ENCODE measurements around the gene ODAD3. TPM values are rescaled to one million over a fixed set of nuclear protein-coding genes. Genes with fewer than 3 reads are reported as not detected.

ODAD3 gene
- total and polyA plus RNA-seq, 10 of the 15 experiments (the other 5 are each of a cell fraction or from before 2014, with no cell fraction given) = 0.11 to 0.39 (median 0.28) TPM; not detected in 7

DNA sequence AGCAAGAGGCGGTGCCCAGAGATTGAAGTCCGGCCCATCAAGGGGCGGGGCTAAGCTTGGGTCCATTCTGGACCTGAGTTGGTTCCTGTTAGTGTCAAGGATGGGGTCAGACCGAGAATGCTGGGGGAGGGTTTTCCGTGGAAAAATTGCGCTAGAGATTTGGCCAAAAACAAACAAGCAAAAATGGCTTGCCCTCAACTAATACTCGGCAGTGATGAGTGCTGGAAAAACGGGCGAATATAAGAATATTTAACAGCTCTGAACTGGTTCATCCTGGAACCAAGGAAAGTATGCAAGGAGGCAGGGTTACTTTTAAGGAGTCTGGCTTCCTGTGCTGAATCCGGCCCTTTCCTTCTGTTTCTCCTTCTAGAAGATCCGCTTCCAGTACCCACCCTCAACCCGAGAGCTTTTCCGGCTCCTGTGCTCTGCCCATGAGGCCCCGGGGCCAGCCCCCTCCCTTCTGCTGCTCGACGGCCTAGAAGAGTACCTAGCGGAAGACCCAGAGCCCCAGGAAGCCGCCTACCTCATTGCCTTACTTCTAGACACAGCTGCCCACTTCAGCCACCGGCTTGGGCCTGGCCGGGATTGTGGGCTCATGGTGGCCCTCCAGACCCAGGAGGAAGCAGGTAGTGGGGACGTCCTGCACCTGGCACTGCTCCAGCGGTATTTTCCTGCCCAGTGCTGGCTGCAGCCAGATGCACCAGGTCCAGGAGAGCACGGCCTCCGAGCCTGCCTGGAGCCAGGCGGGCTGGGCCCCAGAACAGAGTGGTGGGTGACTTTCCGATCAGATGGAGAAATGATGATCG lies 59.6 kb downstream of the ODAD3 start (continued):
- TF ChIP-seq, protein P1, sequence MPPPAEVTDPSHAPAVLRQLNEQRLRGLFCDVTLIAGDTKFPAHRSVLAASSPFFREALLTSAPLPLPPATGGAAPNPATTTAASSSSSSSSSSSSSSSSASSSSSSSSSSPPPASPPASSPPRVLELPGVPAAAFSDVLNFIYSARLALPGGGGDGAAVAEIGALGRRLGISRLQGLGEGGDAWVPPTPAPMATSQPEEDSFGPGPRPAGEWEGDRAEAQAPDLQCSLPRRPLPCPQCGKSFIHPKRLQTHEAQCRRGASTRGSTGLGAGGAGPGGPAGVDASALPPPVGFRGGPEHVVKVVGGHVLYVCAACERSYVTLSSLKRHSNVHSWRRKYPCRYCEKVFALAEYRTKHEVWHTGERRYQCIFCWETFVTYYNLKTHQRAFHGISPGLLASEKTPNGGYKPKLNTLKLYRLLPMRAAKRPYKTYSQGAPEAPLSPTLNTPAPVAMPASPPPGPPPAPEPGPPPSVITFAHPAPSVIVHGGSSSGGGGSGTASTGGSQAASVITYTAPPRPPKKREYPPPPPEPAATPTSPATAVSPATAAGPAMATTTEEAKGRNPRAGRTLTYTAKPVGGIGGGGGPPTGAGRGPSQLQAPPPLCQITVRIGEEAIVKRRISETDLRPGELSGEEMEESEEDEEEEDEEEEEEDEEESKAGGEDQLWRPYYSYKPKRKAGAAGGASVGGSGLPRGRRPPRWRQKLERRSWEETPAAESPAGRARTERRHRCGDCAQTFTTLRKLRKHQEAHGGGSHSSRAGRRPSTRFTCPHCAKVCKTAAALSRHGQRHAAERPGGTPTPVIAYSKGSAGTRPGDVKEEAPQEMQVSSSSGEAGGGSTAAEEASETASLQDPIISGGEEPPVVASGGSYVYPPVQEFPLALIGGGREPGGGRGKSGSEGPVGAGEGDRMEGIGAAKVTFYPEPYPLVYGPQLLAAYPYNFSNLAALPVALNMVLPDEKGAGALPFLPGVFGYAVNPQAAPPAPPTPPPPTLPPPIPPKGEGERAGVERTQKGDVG (CRISPR knock-in tag; IDR thresholded peaks at IDR 0.05) = no peak
- TF ChIP-seq, protein P2, sequence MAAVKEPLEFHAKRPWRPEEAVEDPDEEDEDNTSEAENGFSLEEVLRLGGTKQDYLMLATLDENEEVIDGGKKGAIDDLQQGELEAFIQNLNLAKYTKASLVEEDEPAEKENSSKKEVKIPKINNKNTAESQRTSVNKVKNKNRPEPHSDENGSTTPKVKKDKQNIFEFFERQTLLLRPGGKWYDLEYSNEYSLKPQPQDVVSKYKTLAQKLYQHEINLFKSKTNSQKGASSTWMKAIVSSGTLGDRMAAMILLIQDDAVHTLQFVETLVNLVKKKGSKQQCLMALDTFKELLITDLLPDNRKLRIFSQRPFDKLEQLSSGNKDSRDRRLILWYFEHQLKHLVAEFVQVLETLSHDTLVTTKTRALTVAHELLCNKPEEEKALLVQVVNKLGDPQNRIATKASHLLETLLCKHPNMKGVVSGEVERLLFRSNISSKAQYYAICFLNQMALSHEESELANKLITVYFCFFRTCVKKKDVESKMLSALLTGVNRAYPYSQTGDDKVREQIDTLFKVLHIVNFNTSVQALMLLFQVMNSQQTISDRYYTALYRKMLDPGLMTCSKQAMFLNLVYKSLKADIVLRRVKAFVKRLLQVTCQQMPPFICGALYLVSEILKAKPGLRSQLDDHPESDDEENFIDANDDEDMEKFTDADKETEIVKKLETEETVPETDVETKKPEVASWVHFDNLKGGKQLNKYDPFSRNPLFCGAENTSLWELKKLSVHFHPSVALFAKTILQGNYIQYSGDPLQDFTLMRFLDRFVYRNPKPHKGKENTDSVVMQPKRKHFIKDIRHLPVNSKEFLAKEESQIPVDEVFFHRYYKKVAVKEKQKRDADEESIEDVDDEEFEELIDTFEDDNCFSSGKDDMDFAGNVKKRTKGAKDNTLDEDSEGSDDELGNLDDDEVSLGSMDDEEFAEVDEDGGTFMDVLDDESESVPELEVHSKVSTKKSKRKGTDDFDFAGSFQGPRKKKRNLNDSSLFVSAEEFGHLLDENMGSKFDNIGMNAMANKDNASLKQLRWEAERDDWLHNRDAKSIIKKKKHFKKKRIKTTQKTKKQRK (IDR thresholded peaks at IDR 0.05; ENCODE audit: low read depth, low read length) = no peak
- TF ChIP-seq HDAC6 (IDR thresholded peaks at IDR 0.05; ENCODE audit: unreplicated experiment) = no peak
- no peak for TF ChIP-seq SMARCA5 (IDR thresholded peaks at IDR 0.05)
- no peak for TF ChIP-seq RELA (IDR thresholded peaks at IDR 0.05; ENCODE audit: borderline replicate concordance, partially characterized antibody)
- no peak for TF ChIP-seq SIN3A (IDR thresholded peaks at IDR 0.05; ENCODE audit: low read depth, low read length)
- TF ChIP-seq, protein P3, sequence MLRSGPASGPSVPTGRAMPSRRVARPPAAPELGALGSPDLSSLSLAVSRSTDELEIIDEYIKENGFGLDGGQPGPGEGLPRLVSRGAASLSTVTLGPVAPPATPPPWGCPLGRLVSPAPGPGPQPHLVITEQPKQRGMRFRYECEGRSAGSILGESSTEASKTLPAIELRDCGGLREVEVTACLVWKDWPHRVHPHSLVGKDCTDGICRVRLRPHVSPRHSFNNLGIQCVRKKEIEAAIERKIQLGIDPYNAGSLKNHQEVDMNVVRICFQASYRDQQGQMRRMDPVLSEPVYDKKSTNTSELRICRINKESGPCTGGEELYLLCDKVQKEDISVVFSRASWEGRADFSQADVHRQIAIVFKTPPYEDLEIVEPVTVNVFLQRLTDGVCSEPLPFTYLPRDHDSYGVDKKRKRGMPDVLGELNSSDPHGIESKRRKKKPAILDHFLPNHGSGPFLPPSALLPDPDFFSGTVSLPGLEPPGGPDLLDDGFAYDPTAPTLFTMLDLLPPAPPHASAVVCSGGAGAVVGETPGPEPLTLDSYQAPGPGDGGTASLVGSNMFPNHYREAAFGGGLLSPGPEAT (IDR thresholded peaks at IDR 0.05; ENCODE audit: low read depth) = no peak
- TF ChIP-seq BHLHE40 (IDR thresholded peaks at IDR 0.05; ENCODE audit: borderline replicate concordance in 1 of 2, low read depth in 2 of 2, low read length in 1 of 2) = no peak
- TF ChIP-seq SREBF2 (IDR thresholded peaks at IDR 0.05; ENCODE audit: low read length) = no peak
- no peak for TF ChIP-seq EZH2 (IDR thresholded peaks at IDR 0.05; ENCODE audit: borderline replicate concordance, control insufficient read depth, low read depth, low read length)
- peak; percentile 55; the same call in 1 of the 2 replicates for TF ChIP-seq CHD1 (IDR thresholded peaks at IDR 0.05; ENCODE audit: low read depth, low read length)
- 0 out of 2 replicates have a peak, but pooled peaks have one; percentile 23 for TF ChIP-seq EED (IDR thresholded peaks at IDR 0.05; ENCODE audit: low read depth)
- peak; percentile 8; the same call in 2 of the 3 replicates for TF ChIP-seq POU2F2 (IDR thresholded peaks at IDR 0.05; ENCODE audit: borderline replicate concordance, low read depth, low read length)
- TF ChIP-seq, protein P4, sequence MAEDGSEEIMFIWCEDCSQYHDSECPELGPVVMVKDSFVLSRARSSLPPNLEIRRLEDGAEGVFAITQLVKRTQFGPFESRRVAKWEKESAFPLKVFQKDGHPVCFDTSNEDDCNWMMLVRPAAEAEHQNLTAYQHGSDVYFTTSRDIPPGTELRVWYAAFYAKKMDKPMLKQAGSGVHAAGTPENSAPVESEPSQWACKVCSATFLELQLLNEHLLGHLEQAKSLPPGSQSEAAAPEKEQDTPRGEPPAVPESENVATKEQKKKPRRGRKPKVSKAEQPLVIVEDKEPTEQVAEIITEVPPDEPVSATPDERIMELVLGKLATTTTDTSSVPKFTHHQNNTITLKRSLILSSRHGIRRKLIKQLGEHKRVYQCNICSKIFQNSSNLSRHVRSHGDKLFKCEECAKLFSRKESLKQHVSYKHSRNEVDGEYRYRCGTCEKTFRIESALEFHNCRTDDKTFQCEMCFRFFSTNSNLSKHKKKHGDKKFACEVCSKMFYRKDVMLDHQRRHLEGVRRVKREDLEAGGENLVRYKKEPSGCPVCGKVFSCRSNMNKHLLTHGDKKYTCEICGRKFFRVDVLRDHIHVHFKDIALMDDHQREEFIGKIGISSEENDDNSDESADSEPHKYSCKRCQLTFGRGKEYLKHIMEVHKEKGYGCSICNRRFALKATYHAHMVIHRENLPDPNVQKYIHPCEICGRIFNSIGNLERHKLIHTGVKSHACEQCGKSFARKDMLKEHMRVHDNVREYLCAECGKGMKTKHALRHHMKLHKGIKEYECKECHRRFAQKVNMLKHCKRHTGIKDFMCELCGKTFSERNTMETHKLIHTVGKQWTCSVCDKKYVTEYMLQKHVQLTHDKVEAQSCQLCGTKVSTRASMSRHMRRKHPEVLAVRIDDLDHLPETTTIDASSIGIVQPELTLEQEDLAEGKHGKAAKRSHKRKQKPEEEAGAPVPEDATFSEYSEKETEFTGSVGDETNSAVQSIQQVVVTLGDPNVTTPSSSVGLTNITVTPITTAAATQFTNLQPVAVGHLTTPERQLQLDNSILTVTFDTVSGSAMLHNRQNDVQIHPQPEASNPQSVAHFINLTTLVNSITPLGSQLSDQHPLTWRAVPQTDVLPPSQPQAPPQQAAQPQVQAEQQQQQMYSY (CRISPR knock-in tag; IDR thresholded peaks at IDR 0.05) = peak; percentile 38; the same call in 1 of the 2 replicates
- TF ChIP-seq ZNF217 (IDR thresholded peaks at IDR 0.05) = no peak
- TF ChIP-seq SMAD1 (IDR thresholded peaks at IDR 0.05; ENCODE audit: low read depth, partially characterized antibody) = peak; percentile 43
- peak; percentile 24 for TF ChIP-seq IKZF1 (conservative IDR thresholded peaks at IDR 0.05)

Data from GM12878 (cell line).